WI38 (cell line): ENCODE data around the gene PPP1R12A.
"Not testable (repeated sequence)": the region's sequence is repeated elsewhere in the genome, so short reads cannot be mapped to it uniquely, and the experiment has no call there.

Experiments used
- H3K4me3 ChIP-seq: 2 replicates; pipeline ENCODE4 v1.5.1; 2011; ENCODE audit warnings: low read depth, mild to moderate bottlenecking, control low read depth, low read length
- CTCF ChIP-seq: IDR thresholded peaks from 2 replicates; pipeline ENCODE4 v1.5.1; 2012; ENCODE audit warnings: low read depth, mild to moderate bottlenecking, control low read depth, low read length

The PPP1R12A gene

GRCh38 chr12:79881351-79881750, 53.5 kb downstream of the PPP1R12A start:
- no peak overlapping the region for H3K4me3 ChIP-seq
- no peak for TF ChIP-seq CTCF

DNA sequence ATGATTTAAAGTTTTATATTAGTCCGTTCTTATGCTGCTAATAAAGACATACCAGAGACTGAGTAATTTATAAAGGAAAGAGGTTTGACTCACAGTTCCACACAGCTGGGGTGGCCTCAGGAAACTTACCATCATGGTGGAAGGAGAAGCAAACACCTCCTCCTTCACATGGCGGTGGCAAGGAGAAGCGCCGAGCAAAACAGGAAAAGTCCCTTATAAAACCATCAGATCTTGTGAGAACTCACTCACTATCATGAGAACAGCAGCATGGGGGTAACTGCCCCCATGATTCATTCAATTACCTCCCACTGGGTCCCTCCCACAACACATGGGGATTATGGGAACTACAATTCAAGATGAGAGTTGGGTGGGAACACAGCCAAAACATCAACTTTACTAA, 56.4 kb downstream of the PPP1R12A start:
- not testable (repeated sequence) for H3K4me3 ChIP-seq

- H3K4me3 ChIP-seq, result no peak overlapping the region
- no peak for TF ChIP-seq CTCF
Measured at GRCh38 chr12:79877246-79877645, 57.7 kb downstream of the PPP1R12A start.

DNA sequence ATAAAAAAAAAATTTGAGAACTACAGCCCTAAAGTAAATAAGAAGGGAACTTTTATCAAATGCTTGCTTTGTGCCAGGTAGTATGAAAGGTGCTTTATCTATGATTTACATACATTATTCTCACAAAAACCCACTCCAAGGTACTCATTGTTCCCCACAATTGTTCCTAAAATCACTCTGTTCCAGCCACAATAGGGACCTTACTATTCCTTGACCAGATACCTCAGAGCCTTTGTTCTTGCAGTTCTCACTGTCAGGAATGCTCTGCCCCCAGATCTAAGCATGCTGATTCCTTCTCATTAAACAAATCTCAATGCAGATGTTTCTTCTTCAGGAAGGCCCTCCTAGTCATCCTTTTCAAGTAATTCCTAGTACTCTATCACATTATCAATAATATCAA, 60.2 kb downstream of the PPP1R12A start:
- H3K4me3 ChIP-seq, result no peak overlapping the region
- no peak for TF ChIP-seq CTCF

DNA sequence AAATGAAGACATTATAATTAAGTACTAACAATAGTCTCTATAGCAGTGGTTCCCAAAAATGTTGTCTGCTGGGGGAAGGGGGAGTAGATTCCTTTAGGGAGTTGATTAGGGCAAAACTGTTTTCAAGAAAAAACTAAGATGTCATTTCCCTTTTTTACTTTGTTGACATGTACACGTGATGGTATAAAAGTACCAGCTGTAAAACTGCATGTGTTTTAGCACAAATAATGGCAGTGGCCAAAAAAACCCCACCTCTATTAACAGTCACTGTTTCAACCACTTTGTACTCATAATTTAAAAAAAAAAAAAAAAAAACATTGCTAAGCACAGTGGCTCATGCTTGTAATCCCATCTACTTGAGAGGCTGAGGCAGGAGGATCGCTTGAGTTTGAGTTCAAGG, 61.7 kb downstream of the PPP1R12A start:
- no peak for TF ChIP-seq CTCF
- no peak overlapping the region for H3K4me3 ChIP-seq

GRCh38 chr12:79871621-79872020, 63.3 kb downstream of the PPP1R12A start:
- no peak overlapping the region for H3K4me3 ChIP-seq
- TF ChIP-seq CTCF, result no peak

- no peak overlapping the region for H3K4me3 ChIP-seq
- no peak for TF ChIP-seq CTCF
Measured at GRCh38 chr12:79870916-79871315, 64.0 kb downstream of the PPP1R12A start.

- TF ChIP-seq CTCF, result no peak
- no peak overlapping the region for H3K4me3 ChIP-seq
Measured at GRCh38 chr12:79859646-79860045, 75.3 kb downstream of the PPP1R12A start.
